ENCODE measurements around the gene RP9.
A peak's percentile ranks its signal among the peaks of the same experiment; 100 is the strongest.

Gene RP9

DNA sequence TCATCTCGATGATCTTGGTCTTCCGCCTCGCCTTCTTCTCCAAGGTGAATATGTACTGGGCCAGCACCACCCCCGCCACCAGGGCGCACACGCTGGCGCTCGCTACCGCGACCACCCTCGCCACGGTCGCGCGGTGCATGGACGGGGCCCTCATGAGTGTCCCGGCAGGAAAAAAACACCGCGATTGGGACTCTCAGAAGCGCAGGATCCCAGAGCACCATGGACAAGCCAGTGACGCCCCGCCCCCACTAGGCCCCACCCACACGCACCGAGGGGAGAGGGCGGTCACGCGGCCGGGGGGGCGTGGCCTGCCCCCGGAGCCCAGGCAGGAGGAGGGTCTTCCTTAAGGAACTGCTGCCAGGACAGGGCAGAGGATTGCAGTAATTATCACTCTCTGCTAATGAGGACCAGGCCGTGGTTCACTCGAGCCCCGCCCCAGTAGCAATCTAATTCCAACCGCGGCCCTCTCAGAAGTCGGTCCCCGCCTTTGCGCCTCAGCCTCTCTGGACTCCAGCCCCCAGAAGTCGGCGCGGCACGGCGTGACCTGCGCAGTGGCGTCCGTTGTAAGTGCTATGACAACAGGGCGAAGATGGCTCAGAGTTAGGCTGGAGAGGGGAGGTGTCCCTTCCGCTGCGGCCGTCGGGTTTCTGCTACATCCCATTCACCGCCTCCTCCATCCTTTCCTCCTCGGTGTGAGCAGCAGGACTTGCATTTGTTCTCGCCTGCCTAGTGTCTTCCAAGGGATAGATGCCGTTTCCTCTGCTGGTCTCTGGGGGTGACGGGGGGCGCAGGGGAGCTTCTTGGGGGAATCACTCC is 20.0 kb upstream of the RP9 start, which contains the start of gene BBS9:
Gene BBS9, plus strand, starts transcription at position 575 of the 816 bp plus-strand sequence. CDS start 16,689 bp downstream, outside the sequence.
- Histone ChIP-seq H3K36me3 (replicated peaks; ENCODE audit: low read depth, low read length) (no peaks in the 10 kb centered on the region), H4K20me1 (ENCODE audit: insufficient read depth, low read length) (no peaks in the 10 kb centered on the region), H3K79me2 (ENCODE audit: low read length) (no peaks in the 10 kb centered on the region), H3K27ac (ENCODE audit: low read length) (peak within 1 kb of the TSS; percentile 72), H3K27me3 (ENCODE audit: low read depth, low read length) (no peaks in the 10 kb centered on the region), H2AFZ (ENCODE audit: low read depth, low read length) (peak within 1 kb of the TSS; percentile 97), H3K9me3 (ENCODE audit: insufficient read depth, low read length) (no peaks in the 10 kb centered on the region), H3K9ac (ENCODE audit: low read length) (peak within 1 kb of the TSS; percentile 80), H3K4me3 (ENCODE audit: low read length) (peak within 1 kb of the TSS; percentile 99), H3K4me2 (ENCODE audit: low read length) (peak within 1 kb of the TSS; percentile 97), H3K4me1 (ENCODE audit: low read length) (peaks cover 9% of the 10 kb centered on the region)
- no peak for TF ChIP-seq EZH2phosphoT487 (IDR thresholded peaks at IDR 0.05; ENCODE audit: low read depth)
- TF ChIP-seq, protein P1, sequence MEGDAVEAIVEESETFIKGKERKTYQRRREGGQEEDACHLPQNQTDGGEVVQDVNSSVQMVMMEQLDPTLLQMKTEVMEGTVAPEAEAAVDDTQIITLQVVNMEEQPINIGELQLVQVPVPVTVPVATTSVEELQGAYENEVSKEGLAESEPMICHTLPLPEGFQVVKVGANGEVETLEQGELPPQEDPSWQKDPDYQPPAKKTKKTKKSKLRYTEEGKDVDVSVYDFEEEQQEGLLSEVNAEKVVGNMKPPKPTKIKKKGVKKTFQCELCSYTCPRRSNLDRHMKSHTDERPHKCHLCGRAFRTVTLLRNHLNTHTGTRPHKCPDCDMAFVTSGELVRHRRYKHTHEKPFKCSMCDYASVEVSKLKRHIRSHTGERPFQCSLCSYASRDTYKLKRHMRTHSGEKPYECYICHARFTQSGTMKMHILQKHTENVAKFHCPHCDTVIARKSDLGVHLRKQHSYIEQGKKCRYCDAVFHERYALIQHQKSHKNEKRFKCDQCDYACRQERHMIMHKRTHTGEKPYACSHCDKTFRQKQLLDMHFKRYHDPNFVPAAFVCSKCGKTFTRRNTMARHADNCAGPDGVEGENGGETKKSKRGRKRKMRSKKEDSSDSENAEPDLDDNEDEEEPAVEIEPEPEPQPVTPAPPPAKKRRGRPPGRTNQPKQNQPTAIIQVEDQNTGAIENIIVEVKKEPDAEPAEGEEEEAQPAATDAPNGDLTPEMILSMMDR (IDR thresholded peaks at IDR 0.05; ENCODE audit: low read depth, low read length): no peak

DNA sequence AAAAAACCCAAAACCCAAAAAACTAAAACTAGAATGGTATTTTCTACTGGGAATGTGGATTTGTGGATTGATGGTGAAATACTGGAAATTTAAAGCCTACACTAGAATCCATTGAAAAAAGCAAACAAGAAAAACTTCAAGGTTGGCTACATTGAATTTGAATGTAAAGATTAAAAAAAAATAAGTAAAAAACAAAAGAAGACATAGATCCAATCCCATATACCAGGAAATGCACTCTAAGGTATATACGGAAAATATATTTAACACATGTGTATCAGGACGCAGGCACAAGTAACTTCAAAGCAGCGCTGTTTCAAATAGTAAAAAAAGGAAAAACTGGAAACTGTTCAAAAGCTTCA is 19.4 kb upstream of the RP9 start:
- peak overlapping the region; percentile 82 for H3K4me2 ChIP-seq (ENCODE audit: low read length)
- H4K20me1 ChIP-seq (ENCODE audit: insufficient read depth, low read length): no peaks in the 10 kb centered on the region
- H3K27me3 ChIP-seq (ENCODE audit: low read depth, low read length): no peaks in the 10 kb centered on the region
- peaks cover 9% of the 10 kb centered on the region for H3K4me1 ChIP-seq (ENCODE audit: low read length)
- peak overlapping the region; percentile 80 for H3K9ac ChIP-seq (ENCODE audit: low read length)
- no peak for TF ChIP-seq EZH2phosphoT487 (IDR thresholded peaks at IDR 0.05; ENCODE audit: low read depth)
- TF ChIP-seq, protein P1 (IDR thresholded peaks at IDR 0.05; ENCODE audit: low read depth, low read length): no peak
- H3K27ac ChIP-seq (ENCODE audit: low read length): peak overlapping the region; percentile 72
- H2AFZ ChIP-seq (ENCODE audit: low read depth, low read length): peak overlapping the region; percentile 97
- no peaks in the 10 kb centered on the region for H3K79me2 ChIP-seq (ENCODE audit: low read length)
- H3K36me3 ChIP-seq (replicated peaks; ENCODE audit: low read depth, low read length): no peaks in the 10 kb centered on the region
- H3K9me3 ChIP-seq (ENCODE audit: insufficient read depth, low read length): no peaks in the 10 kb centered on the region
- peak overlapping the region; percentile 99 for H3K4me3 ChIP-seq (ENCODE audit: low read length)

DNA sequence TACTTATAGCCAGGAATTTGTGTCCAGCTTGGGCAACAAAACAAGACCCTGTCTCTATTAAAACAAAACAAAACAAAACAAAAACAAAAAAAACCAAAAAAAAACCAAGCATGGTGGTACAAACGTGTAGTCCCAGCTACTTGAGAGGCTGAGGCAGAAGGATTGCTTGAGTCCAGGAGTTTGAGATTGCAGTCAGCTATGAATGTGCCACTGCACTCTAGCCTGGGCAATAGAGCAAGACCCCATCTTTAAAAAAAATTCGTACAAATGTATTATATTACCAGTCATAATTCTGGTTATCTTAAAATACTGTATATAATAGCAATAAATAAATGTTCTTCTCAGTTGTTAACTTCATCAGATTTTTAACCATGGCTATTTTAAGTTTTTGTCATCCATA is 17.9 kb upstream of the RP9 start:
- H2AFZ ChIP-seq (ENCODE audit: low read depth, low read length): no peak overlapping the region
- no peaks in the 10 kb centered on the region for H3K79me2 ChIP-seq (ENCODE audit: low read length)
- no peak overlapping the region for H3K4me3 ChIP-seq (ENCODE audit: low read length)
- H3K4me2 ChIP-seq (ENCODE audit: low read length): no peak overlapping the region
- no peaks in the 10 kb centered on the region for H3K36me3 ChIP-seq (replicated peaks; ENCODE audit: low read depth, low read length)
- no peak overlapping the region for H3K9ac ChIP-seq (ENCODE audit: low read length)
- no peaks in the 10 kb centered on the region for H4K20me1 ChIP-seq (ENCODE audit: insufficient read depth, low read length)
- H3K4me1 ChIP-seq (ENCODE audit: low read length): peaks cover 9% of the 10 kb centered on the region
- TF ChIP-seq, protein P1 (IDR thresholded peaks at IDR 0.05; ENCODE audit: low read depth, low read length): no peak
- TF ChIP-seq EZH2phosphoT487 (IDR thresholded peaks at IDR 0.05; ENCODE audit: low read depth): no peak
- no peak overlapping the region for H3K27ac ChIP-seq (ENCODE audit: low read length)
- H3K9me3 ChIP-seq (ENCODE audit: insufficient read depth, low read length): no peaks in the 10 kb centered on the region
- H3K27me3 ChIP-seq (ENCODE audit: low read depth, low read length): no peaks in the 10 kb centered on the region

DNA sequence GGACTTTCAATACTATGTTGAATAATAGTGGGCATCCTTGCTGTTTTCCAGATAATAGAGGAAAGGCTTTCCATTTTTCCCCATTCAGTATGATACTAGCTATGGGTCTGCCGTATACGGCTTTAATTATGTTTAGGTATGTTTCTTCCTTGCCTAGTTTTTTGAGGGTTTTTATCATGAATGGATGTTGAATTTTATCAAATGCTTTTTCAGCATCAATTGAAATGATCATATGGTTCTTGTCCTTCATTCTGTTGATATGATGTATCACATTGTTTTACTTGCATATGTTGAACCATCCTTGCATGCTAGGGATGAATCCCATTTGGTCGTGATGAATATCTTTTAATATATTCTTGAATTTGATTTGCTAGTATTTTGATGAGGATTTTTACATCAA is 9.2 kb upstream of the RP9 start:
- Histone ChIP-seq H3K27me3 (ENCODE audit: low read depth, low read length) (0 out of 2 replicates have a peak, but pooled peaks cover 4% of the 10 kb centered on the region), H3K4me3 (ENCODE audit: low read length) (no peak overlapping the region), H3K27ac (ENCODE audit: low read length) (no peak overlapping the region), H3K79me2 (ENCODE audit: low read length) (no peaks in the 10 kb centered on the region), H3K36me3 (replicated peaks; ENCODE audit: low read depth, low read length) (no peaks in the 10 kb centered on the region), H3K4me1 (ENCODE audit: low read length) (no peaks in the 10 kb centered on the region), H3K9ac (ENCODE audit: low read length) (no peak overlapping the region), H4K20me1 (ENCODE audit: insufficient read depth, low read length) (no peaks in the 10 kb centered on the region), H3K4me2 (ENCODE audit: low read length) (no peak overlapping the region), H2AFZ (ENCODE audit: low read depth, low read length) (no peak overlapping the region), H3K9me3 (ENCODE audit: insufficient read depth, low read length) (no peaks in the 10 kb centered on the region)
- TF ChIP-seq, protein P1 (IDR thresholded peaks at IDR 0.05; ENCODE audit: low read depth, low read length): no peak
- no peak for TF ChIP-seq EZH2phosphoT487 (IDR thresholded peaks at IDR 0.05; ENCODE audit: low read depth)

Data from OCI-LY3 (cell line).